HG03097 (cell line): Measurements from ENCODE around the gene RNU6-1.

Source experiments
- ATAC-seq: cut with Tn5 transposase; IDR thresholded peaks from one replicate; pipeline ENCODE4 v1.9.1; 2021; ENCODE audit not compliant: unreplicated experiment, low FRiP score

Gene RNU6-1

GRCh38 chr15:67822537-67823313 is 17.1 kb downstream of the RNU6-1 start:
- ATAC-seq = no peak

GRCh38 chr15:67821784-67822440 is 17.9 kb downstream of the RNU6-1 start:
- no peak for ATAC-seq

GRCh38 chr15:67820992-67821783 is 18.7 kb downstream of the RNU6-1 start:
- no peak for ATAC-seq

- no peak for ATAC-seq
These were observed 19.5 kb downstream of the RNU6-1 start for GRCh38 chr15:67820122-67820991.

- ATAC-seq = no peak
These were observed 20.2 kb downstream of the RNU6-1 start for GRCh38 chr15:67819636-67820035.

GRCh38 chr15:67818464-67818863 is 21.4 kb downstream of the RNU6-1 start:
- no peak for ATAC-seq

GRCh38 chr15:67816668-67817067 is 23.2 kb downstream of the RNU6-1 start:
- ATAC-seq = no peak

- no peak for ATAC-seq
These were observed 24.7 kb downstream of the RNU6-1 start for GRCh38 chr15:67815036-67815592.

GRCh38 chr15:67813104-67813634 is 26.7 kb downstream of the RNU6-1 start:
- no peak for ATAC-seq

- no peak for ATAC-seq
These were observed 27.6 kb downstream of the RNU6-1 start for GRCh38 chr15:67812241-67812644.

GRCh38 chr15:67809866-67810265 is 30.0 kb downstream of the RNU6-1 start:
- ATAC-seq = no peak

GRCh38 chr15:67809441-67809840 is 30.4 kb downstream of the RNU6-1 start:
- ATAC-seq = no peak

- no peak for ATAC-seq
These were observed 31.0 kb downstream of the RNU6-1 start for GRCh38 chr15:67808821-67809220.

GRCh38 chr15:67807836-67808235 is 32.0 kb downstream of the RNU6-1 start:
- ATAC-seq = no peak

GRCh38 chr15:67807141-67807540 is 32.7 kb downstream of the RNU6-1 start:
- ATAC-seq = no peak

GRCh38 chr15:67806536-67806935 is 33.3 kb downstream of the RNU6-1 start:
- no peak for ATAC-seq

GRCh38 chr15:67805666-67806516 is 34.0 kb downstream of the RNU6-1 start:
- ATAC-seq = no peak

GRCh38 chr15:67805008-67805665 is 34.7 kb downstream of the RNU6-1 start:
- ATAC-seq = no peak
